HG03460 (cell line): ENCODE data around the gene RASA4B.
"Not testable (repeated sequence)": the region's sequence is repeated elsewhere in the genome, so short reads cannot be mapped to it uniquely, and the experiment has no call there.

ENCODE experiments used
- ATAC-seq: cut with Tn5 transposase; IDR thresholded peaks from one replicate; pipeline ENCODE4 v1.9.1; 2021; ENCODE audit not compliant: unreplicated experiment

RASA4B gene

GRCh38 chr7:102517550-102518147, at the start of gene RASA4B:
Gene RASA4B, minus strand, starts transcription at chr7:102517777. Its CDS starts 67 bp downstream, at chr7:102517710.
- ATAC-seq, result peak; percentile 59

- ATAC-seq, result not testable (repeated sequence)
These were observed 33.3 kb upstream of the RASA4B start, which contains the start of gene SPDYE2 for GRCh38 chr7:102550808-102551422. Gene SPDYE2, plus strand, starts transcription at chr7:102551226. Its CDS starts 2,030 bp downstream, at chr7:102553256.

- ATAC-seq, result peak; percentile 80
These were observed 28.8 kb upstream of the RASA4B start for GRCh38 chr7:102546353-102546752.

- ATAC-seq, result not testable (repeated sequence)
These were observed 27.7 kb upstream of the RASA4B start for GRCh38 chr7:102545288-102545687.

GRCh38 chr7:102544372-102544771, 26.8 kb upstream of the RASA4B start:
- ATAC-seq, result not testable (repeated sequence)

DNA sequence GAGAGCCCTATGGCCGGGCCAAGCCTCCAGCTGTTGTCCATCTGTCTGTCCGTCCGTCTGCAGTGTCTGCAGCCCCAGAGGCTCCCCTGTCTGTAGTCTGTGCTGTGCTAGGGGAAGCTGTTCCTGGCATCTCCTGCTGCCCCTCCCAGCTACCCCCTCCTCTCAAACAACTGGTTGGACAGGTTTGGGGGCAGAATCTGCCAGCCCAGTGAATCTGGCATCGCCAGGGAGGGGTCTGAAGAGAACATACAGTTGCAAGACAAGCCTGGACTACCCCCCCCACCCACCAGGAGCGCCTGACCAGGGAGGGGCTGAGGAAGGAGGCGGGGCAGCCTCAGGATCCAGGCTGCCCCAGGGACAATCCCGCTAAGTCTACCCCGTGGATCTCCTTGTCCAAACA, 26.0 kb upstream of the RASA4B start, which contains the start of gene UPK3BL2:
Gene UPK3BL2 (minus strand): TSS at position 101 of the 400 bp plus-strand sequence. CDS start 60 bp downstream, at position 41.
- ATAC-seq, result not testable (repeated sequence)

- not testable (repeated sequence) for ATAC-seq
These were observed 25.2 kb upstream of the RASA4B start for GRCh38 chr7:102542771-102543170.

- ATAC-seq, result not testable (repeated sequence)
These were observed 24.5 kb upstream of the RASA4B start for GRCh38 chr7:102542083-102542482.

- ATAC-seq, result not testable (repeated sequence)
These were observed 23.0 kb upstream of the RASA4B start for GRCh38 chr7:102540604-102541003.

- not testable (repeated sequence) for ATAC-seq
These were observed 17.6 kb upstream of the RASA4B start for GRCh38 chr7:102535062-102535615.

- ATAC-seq, result not testable (repeated sequence)
These were observed 14.6 kb upstream of the RASA4B start for GRCh38 chr7:102532127-102532526.

- not testable (repeated sequence) for ATAC-seq
These were observed 14.0 kb upstream of the RASA4B start for GRCh38 chr7:102531583-102531982.

DNA sequence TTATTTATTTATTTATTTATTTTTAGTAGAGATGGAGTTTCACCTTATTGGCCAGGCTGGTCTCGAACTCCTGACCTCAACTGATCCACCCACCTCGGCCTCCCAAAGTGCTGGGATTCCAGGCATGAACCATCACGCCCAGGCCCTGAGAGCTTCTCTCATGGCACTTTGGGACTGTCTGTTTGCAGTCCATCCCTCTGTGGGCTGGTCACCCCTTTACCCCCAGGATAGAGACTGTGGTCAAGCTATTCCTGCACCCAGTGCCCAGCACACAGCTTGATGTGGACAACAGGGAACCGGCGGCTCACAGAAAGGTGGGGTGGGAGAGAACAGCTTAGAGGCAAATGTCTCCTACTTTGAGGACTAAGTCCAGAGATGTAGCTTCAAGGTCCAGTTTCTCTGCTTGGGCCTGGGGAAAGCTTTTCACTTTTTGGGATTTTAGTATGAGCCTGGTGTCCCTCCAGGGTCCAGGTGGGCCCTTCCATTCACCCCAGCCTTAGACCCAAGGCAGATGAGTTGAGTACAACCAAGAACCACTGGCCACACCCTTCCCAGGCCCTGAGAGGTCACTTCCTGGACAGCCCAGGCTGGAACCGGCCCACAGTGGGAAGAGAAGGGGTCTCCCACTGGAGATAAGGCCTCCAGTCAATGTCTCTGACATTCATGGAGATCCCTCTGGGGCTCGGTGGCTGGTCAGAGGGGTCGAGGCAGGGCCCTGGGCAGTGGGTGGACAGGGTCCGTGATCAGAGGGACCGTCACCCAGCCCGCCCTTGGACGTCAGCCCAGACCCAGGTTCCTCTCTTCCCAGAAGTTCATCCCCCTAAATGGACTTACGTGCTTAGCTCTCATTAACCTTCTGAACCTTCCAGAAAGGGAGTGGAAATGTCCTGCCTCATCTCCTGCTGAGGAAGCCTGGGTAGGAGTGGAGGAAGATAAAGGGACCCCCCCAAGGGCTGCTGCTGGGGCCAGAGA, 10.5 kb upstream of the RASA4B start:
- ATAC-seq, result not testable (repeated sequence)

- not testable (repeated sequence) for ATAC-seq
These were observed 9.6 kb upstream of the RASA4B start for GRCh38 chr7:102527182-102527581.

- ATAC-seq, result not testable (repeated sequence)
These were observed 7.2 kb upstream of the RASA4B start for GRCh38 chr7:102524803-102525202.

- ATAC-seq, result not testable (repeated sequence)
These were observed 3.2 kb upstream of the RASA4B start for GRCh38 chr7:102520797-102521196.

- not testable (repeated sequence) for ATAC-seq
These were observed 626 bp downstream of the RASA4B start for GRCh38 chr7:102516951-102517350.

- not testable (repeated sequence) for ATAC-seq
These were observed 1.7 kb downstream of the RASA4B start for GRCh38 chr7:102515889-102516288.

GRCh38 chr7:102514881-102515721, 2.5 kb downstream of the RASA4B start:
- peak; percentile 67 for ATAC-seq
